HTR-8/SVneo (cell line): Measurements from ENCODE around the gene DCN.

ENCODE experiments used
- DNase-seq: peaks from one replicate; pipeline ENCODE4 v3.0.0; 2011; ENCODE audit warnings: low spot score, mixed read lengths; ENCODE audit not compliant: insufficient read length
- FAIRE-seq: peaks from 2 replicates; lab custom pipeline; 2011; peaks lifted over from hg19 to GRCh38; lab: Jason Lieb, UNC

The DCN gene

GRCh38 chr12:91142221-91142631, 40.4 kb downstream of the DCN start:
- FAIRE-seq, result no peak
- DNase-seq, result no peak

- DNase-seq, result no peak
- no peak for FAIRE-seq
Measured at GRCh38 chr12:91140026-91140931, 42.3 kb downstream of the DCN start.

GRCh38 chr12:91139286-91139685, 43.3 kb downstream of the DCN start:
- DNase-seq, result no peak
- FAIRE-seq, result no peak

- no peak for FAIRE-seq
- no peak for DNase-seq
Measured at GRCh38 chr12:91138337-91138920, 44.2 kb downstream of the DCN start.

- FAIRE-seq (no peak), DNase-seq (no peak)
Measured at GRCh38 chr12:91133871-91134270, 48.7 kb downstream of the DCN start.

- FAIRE-seq (no peak), DNase-seq (no peak)
Measured at GRCh38 chr12:91129662-91130362, 52.8 kb downstream of the DCN start.

- no peak for DNase-seq
- FAIRE-seq, result no peak
Measured at GRCh38 chr12:91127751-91128150, 54.9 kb downstream of the DCN start.

- FAIRE-seq (no peak), DNase-seq (no peak)
Measured at GRCh38 chr12:91127306-91127705, 55.3 kb downstream of the DCN start.

- no peak for DNase-seq
- FAIRE-seq, result no peak
Measured at GRCh38 chr12:91126516-91126915, 56.1 kb downstream of the DCN start.

- DNase-seq (no peak), FAIRE-seq (no peak)
Measured at GRCh38 chr12:91123236-91123916, 59.2 kb downstream of the DCN start.

- FAIRE-seq (no peak), DNase-seq (no peak)
Measured at GRCh38 chr12:91120781-91121180, 61.8 kb downstream of the DCN start.

GRCh38 chr12:91119089-91119488, 63.5 kb downstream of the DCN start:
- DNase-seq (no peak), FAIRE-seq (no peak)

- DNase-seq, result no peak
- no peak for FAIRE-seq
Measured at GRCh38 chr12:91113621-91114020, 69.0 kb downstream of the DCN start.

- DNase-seq, result no peak
- FAIRE-seq, result peak; percentile 38
Measured at GRCh38 chr12:91111366-91112325, 71.0 kb downstream of the DCN start, which contains the start of gene LUM. Gene LUM (minus strand): TSS chr12:91111494. CDS start chr12:91108979, 2,515 bp downstream.

- no peak for FAIRE-seq
Measured at GRCh38 chr12:91110311-91110924, 72.2 kb downstream of the DCN start.

GRCh38 chr12:91109581-91110310, 72.9 kb downstream of the DCN start:
- FAIRE-seq, result no peak

More at GRCh38 chr12:91110311-91110924, 72.2 kb downstream of the DCN start:
- no peak for DNase-seq

GRCh38 chr12:91109148-91109564, 73.5 kb downstream of the DCN start:
- DNase-seq (no peak), FAIRE-seq (no peak)

More at GRCh38 chr12:91109581-91110310, 72.9 kb downstream of the DCN start:
- no peak for DNase-seq

- FAIRE-seq (no peak), DNase-seq (no peak)
Measured at GRCh38 chr12:91108196-91108755, 74.3 kb downstream of the DCN start.
